ENCODE results near the gene SPATA31E1. TPM values are rescaled to one million over a fixed set of nuclear protein-coding genes. Genes with fewer than 3 reads are reported as not detected.

Gene SPATA31E1
- polyA plus RNA-seq, 1 of the 3 experiments (the other 2 are of a cell fraction), result not detected

GRCh38 chr9:87894998-87895625 lies 12.4 kb downstream of the SPATA31E1 start:
- no peaks in the 10 kb centered on the region for H3F3A ChIP-seq (replicated peaks; ENCODE audit: insufficient read depth)
- no peak overlapping the region for H3K4me3 ChIP-seq (ENCODE audit: low read depth in 2 of 2, low read length in 1 of 2)
- H3K4me2 ChIP-seq, result no peak overlapping the region
- POLR2A ChIA-PET, result no interaction called here
- no peak overlapping the region for H3K27ac ChIP-seq (ENCODE audit: low read depth in 2 of 2, low read length in 1 of 2)
- H3K79me2 ChIP-seq (ENCODE audit: insufficient read depth), result no peaks in the 10 kb centered on the region; the same call in 1 of the 2 replicates
- CTCF ChIA-PET, result interaction anchor here (0.8 to 1.8 kb wide), 2 partner anchors 11 to 82 kb away, joined by 4 read pairs; no protein-coding TSS in a partner anchor
- H2AFZ ChIP-seq (ENCODE audit: low read depth), result no peak overlapping the region
- TF ChIP-seq TEAD4 (IDR thresholded peaks at IDR 0.05; ENCODE audit: borderline replicate concordance, insufficient read depth) (no peak), YY1 (IDR thresholded peaks at IDR 0.05; ENCODE audit: low read depth) (no peak), RFX5 (IDR thresholded peaks at IDR 0.05; ENCODE audit: low read length) (no peak), RXRA (IDR thresholded peaks at IDR 0.05; ENCODE audit: borderline replicate concordance, low read depth) (no peak), TCF12 (IDR thresholded peaks at IDR 0.05) (no peak), RAD21 (IDR thresholded peaks at IDR 0.05; ENCODE audit: low read length) (no peak), MXI1 (IDR thresholded peaks at IDR 0.05; ENCODE audit: low read depth, low read length) (no peak), USF1 (IDR thresholded peaks at IDR 0.05; ENCODE audit: borderline replicate concordance, low read depth) (no peak), CHD2 (IDR thresholded peaks at IDR 0.05; ENCODE audit: low read length, partially characterized antibody) (no peak), JUND (IDR thresholded peaks at IDR 0.05) (no peak), FOSL2 (IDR thresholded peaks at IDR 0.05; ENCODE audit: borderline replicate concordance, low read depth) (no peak), USF2 (IDR thresholded peaks at IDR 0.05; ENCODE audit: borderline replicate concordance, low read depth, low read length) (no peak), ELF1 (IDR thresholded peaks at IDR 0.05) (no peak), ZBTB33 (IDR thresholded peaks at IDR 0.05; ENCODE audit: borderline replicate concordance, low read depth) (no peak), PBX3 (IDR thresholded peaks at IDR 0.05) (no peak), CTCF (IDR thresholded peaks at IDR 0.05) (no peak), SMC3 (IDR thresholded peaks at IDR 0.05; ENCODE audit: low read depth, low read length) (no peak), FOXJ3 (CRISPR knock-in tag; IDR thresholded peaks at IDR 0.05) (no peak)
- H3K4me1 ChIP-seq (ENCODE audit: control insufficient read depth in 1 of 2, insufficient read depth in 2 of 2, low read depth in 1 of 2, low read length in 1 of 2), result no peaks in the 10 kb centered on the region
- no peaks in the 10 kb centered on the region for H4K20me1 ChIP-seq (ENCODE audit: insufficient read depth)
- H3K9ac ChIP-seq, result no peak overlapping the region
- 23% methylated on average over 4 of the region's 4 CpGs for WGBS (ENCODE audit: low lambda C conversion rate)
- H3K9me2 ChIP-seq, result no peaks in the 10 kb centered on the region; the same call in 1 of the 2 replicates
- H3K9me3 ChIP-seq, result no peaks in the 10 kb centered on the region
- H3K36me3 ChIP-seq (replicated peaks in 1 of 2; ENCODE audit: control insufficient read depth in 1 of 2, insufficient read depth in 2 of 2, low read length in 1 of 2), result no peaks in the 10 kb centered on the region
- H3K27me3 ChIP-seq (ENCODE audit: insufficient read depth), result no peaks in the 10 kb centered on the region
- DNase-seq, result no peak
